Stimulated activated CD4-positive, alpha-beta T cell treated with anti-CD3 and anti-CD28 coated beads, TNF-alpha, amount 100 ng/mL, for 24 hours (primary cell): ENCODE data around the gene LYSET.
"Not testable (repeated sequence)": the region's sequence is repeated elsewhere in the genome, so short reads cannot be mapped to it uniquely, and the experiment has no call there.

Source experiments
- DNase-seq, 3 experiments: peaks; one replicate each; pipeline ENCODE4 v3.0.0-alpha.2; 2020; ENCODE audit warnings: low read depth in 3 of 3

Gene LYSET

GRCh38 chr14:93168610-93169009 is 16.5 kb upstream of the LYSET start:
- DNase-seq, result not testable (repeated sequence)

DNA sequence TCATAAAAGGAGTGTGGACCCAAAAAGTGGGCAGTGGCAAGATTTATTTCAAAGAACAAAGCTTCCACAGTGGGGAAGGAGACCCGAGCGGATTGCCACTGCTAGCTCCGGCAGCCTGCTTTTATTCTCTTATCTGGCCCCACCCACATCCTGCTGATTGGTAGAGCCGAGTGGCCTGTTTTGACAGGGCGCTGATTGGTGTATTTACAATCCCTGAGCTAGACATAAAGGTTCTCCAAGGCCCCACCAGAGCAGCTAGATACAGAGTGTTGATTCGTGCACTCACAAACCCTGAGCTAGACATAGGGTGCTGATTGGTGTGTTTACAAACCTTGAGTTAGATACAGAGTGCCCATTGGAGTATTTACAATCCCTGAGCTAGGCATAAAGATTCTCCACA is 15.5 kb upstream of the LYSET start:
- not testable (repeated sequence) for DNase-seq

DNA sequence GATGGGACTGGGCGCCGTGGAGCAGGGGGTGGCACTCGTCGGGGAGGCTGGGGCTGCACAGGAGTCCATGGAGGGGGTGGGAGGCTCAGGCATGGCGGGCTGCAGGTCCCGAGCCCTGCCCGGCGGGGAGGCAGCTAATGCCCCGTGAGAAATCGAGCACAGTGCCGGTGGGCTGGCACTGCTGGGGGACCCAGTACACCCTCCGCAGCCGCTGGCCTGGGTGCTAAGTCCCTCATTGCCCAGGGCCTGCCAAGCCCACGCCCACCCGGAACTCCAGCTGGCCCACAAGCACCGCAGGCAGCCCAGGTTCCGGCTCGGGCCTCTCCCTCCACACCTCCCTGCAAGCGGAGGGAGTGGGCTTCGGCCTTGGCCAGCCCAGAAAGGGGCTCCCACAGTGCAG is 15.0 kb upstream of the LYSET start:
- DNase-seq, result not testable (repeated sequence)

DNA sequence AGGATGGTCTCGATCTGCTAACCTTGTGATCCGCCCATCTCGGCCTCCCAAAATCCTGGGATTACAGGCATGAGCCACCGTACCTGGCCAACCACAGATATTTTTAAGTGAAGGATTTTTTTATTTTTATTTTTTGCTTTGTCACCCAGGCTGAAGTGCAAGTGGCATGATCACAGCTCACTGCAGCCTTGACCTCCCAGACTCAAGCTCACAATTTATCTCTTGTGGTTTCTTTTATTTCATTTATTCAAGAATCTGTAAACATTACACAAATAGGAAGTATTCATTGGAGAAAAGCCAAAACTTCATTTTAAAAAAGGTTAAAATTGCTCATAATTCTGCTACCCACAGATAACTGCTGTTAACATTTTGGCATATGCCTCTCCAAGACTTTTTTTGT is 13.7 kb upstream of the LYSET start:
- no peak for DNase-seq

- no peak for DNase-seq
Observed at GRCh38 chr14:93173943-93174395, 11.1 kb upstream of the LYSET start.

DNA sequence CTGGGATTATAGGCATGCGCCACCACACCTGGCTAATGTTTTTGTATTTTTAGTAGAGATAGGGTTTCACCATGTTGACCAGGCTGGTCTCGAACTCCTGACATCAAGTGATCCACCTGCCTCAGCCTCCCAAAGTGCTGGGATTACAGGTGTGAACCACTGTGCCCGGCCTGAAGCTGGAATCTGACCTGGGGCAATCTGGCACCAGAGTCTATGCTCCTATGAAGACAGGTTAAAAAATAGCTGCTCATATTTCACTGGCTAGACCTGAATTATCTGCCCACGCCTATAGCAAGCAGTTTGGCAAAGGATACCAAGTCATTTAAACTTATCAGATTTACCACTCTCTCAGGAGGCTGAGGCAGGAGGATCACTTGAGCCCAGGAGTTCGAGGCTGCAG is 10.4 kb upstream of the LYSET start:
- DNase-seq, result not testable (repeated sequence)

DNA sequence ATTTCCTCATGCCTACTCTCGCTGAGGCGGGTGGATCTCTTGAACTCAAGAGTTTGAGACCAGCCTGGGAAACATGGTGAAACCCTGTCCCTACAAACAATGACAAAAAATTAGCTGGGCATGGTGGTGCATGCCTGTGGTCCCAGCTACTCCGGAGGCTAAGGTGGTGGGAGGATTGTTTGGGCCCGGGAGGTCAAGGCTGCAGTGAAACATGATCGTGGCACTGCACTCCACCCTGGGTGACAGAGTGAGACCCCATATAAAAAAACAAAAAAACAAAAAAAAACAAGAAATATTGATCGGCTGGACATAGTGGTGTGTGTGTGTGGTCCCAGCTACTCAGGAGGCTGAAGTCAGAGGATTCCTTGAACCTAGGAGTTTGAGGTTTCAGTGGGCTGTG is 9.6 kb upstream of the LYSET start:
- DNase-seq, result no peak

DNA sequence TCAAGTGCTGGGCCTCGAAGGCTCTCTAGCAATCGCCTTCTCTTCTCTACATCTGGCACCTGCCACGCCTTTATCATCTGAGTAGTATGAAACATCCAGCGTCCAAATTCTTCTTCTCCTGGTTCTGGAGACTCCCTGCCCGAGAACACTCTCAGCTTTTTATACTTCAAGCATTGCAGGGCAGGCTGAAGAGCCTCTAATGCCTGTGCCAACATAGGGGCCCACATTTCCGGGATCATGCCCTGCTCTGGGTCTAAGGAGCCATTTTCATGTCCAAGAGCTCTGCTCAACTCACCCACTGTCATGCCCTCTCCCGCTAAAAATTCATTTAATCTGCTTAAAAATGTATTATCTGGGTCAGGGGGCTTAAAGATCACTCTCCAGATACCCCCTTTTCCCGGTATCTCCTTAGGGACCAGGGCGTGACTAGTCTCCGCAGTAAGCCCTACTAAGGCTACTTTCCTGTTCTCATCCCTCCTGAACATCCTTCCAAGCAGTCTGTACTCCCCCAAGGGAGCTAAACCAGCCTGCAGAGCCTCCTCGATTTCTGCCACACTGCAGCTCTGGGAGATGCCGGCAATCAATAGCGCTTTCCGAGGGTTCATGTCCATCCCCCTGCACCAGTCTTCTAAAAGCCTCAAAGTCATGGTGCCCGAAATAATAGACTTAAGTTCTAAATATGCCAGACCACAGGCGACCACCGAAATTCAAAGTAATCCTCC is 1.4 kb upstream of the LYSET start:
- DNase-seq, result no peak

- no peak for DNase-seq
Observed at GRCh38 chr14:93185349-93185720, 218 bp downstream of the LYSET start.

- DNase-seq, result no peak
Observed at GRCh38 chr14:93186466-93186865, 1.3 kb downstream of the LYSET start.

- DNase-seq, result no peak
Observed at GRCh38 chr14:93186956-93187355, 1.8 kb downstream of the LYSET start.

GRCh38 chr14:93195316-93195999 is 10.3 kb downstream of the LYSET start:
- no peak for DNase-seq

- no peak for DNase-seq
Observed at GRCh38 chr14:93199031-93199430, 13.9 kb downstream of the LYSET start.

DNA sequence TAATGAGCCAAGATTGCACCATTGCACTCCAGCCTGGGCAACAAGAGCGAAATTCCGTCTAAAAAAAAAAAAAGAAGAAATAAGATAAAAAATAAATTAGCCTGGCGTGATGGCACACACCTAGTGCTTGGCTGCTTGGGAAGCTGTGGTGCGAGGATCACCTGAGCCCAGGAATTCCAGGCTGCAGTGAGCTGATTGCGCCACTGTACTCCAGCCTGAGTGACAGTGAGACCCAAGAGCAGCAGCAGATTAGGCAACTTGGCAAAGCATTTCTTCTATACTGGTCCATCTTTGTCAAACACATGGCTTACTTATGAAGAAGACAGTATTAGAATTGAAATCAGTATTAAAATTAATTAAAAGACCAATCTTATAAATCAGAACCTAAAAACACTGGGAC is 15.4 kb downstream of the LYSET start:
- DNase-seq, result no peak

DNA sequence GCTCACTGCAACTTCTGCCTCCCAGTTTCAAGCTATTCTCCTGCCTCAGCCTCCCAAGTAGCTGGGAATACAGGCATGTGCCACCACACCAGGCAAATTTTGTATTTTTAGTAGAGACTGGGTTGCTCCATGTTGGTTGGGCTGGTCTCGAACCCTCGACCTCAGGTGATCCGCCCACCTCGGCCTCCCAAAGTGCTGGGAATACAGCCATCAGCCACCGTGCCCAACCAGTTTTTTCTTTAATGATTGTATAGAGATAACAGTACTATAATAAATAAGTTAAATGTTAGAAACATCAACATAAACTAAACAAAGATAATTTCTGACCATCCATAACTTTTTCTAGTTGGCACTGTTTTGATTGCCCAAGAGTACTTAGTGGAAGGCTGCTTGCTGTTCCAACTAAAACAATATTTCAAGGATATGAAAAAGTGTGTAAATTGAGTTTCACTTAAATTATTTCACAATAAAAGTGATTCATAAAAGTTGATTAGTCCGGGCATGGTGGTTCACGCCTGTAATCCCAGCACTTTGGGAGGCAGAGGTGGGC is 16.1 kb downstream of the LYSET start:
- DNase-seq, result no peak

DNA sequence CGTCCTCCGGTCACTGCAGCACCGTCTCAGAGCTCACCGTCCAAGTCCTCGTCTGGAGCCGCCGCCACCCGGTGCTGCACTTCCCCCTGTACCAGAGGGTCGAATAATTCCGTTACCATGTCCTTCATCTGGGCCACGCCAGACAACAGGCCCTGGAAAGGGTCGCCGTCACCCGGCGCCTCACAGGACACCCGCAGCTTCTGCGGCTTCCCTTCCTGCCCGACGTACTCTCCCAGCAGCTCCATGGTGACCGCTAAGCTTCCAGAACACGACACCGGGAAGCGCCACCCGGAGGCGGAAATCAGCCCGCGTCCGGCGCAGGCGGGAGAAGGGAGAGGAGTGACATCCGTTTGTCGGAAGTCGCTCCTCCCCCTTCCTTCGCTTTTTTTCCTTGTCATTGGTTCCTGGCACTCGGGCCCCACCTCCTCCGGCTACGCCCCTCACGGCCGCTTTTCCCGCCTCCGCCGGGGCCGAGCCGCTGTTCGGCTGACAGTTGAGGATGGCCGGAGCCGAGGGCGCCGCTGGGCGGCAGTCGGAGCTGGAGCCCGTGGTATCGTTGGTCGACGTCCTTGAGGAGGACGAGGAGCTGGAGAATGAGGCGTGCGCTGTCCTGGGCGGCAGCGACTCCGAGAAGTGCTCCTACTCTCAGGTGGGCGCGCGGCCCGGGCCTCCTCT is 21.8 kb downstream of the LYSET start, which contains the start of the genes GON7 and UBR7:
Gene GON7, minus strand, starts transcription at position 273 of the 675 bp plus-strand sequence. Its CDS starts 28 bp downstream, at position 245.
Gene UBR7, plus strand, starts transcription at position 464 of the 675 bp plus-strand sequence. Its CDS starts 36 bp downstream, at position 500.
- peak; percentile 85 to 90 (median 85) for DNase-seq

DNA sequence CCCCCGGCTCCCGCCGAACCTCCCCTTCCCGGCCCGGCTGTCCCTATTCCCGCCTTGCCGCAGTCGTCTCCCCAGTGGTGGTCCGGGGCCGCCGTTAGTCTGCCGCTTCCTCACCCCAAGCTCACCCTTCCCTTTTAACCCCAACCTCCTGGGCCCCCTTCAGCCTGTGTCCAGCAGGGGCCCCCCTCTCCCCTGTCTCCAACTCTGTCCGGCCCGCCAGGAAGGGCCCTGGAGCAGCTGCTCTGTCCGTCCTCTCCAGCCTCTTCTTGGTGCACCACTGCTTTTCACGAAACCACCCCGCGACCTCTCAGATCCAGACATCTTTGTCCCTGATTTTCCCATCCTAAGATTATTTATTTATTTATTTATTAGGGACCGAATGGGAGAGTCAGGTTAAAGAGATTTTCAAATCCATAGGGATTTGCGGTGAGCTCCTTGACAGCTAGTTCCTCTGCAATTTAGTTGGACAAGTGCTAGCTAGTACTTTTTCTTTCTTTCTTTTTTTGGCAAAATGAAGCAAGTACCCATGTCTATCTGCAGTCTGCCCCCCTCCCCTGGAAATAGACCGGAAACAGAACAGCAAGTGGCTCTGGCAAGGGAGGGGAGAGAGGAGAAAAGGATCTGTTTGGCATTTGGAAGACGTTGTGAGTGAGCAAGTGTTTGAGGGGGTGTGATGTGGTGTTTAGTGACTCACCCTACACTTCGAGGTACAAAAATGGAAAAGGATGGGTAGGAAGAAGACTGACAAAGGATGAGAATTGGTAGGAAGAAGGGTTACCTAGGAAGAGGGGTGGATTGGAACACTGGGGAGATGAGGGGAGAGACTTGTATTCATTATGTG is 22.6 kb downstream of the LYSET start:
- DNase-seq, result no peak

DNA sequence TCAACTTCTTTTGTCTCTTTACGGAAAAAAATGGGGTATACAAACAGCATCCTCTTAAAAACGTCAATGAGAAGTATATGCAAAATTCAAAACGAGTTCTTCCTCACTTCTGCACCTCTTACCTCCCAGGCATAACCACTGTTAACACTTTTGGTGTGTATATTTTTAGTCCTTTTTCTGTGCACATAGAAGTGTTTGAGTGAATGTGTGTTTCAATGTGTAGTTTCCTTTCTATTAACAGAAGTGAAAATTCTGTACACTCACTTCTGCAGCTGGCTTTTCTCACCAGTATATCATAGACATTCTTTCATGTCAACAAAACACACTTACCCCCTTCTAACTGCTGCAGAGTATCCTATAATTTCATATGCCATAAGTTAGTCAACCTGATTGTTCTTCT is 27.3 kb downstream of the LYSET start:
- DNase-seq, result no peak

DNA sequence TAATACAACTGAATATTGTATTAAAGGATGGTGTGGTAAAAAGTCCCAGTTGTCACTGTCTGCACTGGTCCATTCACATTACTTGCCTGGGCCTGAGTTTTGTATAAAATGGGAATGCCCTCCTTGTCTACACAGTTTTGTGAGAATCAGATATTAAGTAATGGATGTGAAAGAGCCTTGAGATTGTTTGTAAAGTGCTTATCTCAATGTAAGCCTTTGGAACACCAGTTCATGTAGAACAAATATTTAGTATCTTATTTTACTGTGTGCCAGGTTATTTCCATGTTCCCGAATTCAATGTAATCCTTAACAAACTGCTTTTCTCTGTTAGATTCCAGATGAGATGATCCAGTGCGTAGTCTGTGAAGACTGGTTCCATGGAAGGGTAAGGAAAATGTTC is 29.5 kb downstream of the LYSET start:
- no peak for DNase-seq

DNA sequence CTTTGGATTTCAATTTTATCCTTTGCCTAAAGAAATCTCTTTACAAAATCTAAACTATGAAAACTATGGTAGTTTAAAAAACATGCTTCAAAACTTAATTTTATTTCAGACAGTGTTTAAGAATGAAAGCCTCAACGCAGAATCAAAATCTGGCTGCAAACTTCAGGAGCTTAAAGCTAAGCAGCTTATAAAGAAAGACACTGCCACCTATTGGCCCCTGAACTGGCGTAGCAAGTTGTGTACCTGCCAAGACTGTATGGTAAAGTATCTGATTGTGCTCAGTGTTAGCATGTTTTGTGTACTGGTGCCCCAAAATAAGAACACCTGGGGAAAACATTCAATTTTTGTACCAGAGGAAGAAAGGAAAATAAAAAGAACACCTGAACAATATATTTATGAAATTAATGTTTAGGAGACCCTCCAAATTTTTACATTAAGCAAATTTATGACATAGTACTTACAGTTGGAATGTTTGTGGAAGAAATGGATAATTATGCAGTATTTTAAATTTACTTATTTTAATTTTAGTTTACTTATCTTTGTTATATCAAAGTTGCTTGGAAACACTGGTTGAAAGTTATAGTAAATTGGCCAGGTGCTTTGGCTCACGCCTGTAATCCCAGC is 34.1 kb downstream of the LYSET start:
- DNase-seq, result no peak

GRCh38 chr14:93220509-93220908 is 35.4 kb downstream of the LYSET start:
- DNase-seq, result no peak
